ENCODE results near the gene CHID1.
A peak's percentile ranks its signal among the peaks of the same experiment; 100 is the strongest.

Gene CHID1

GRCh38 chr11:831118-831864, 79.3 kb downstream of the CHID1 start:
- Histone ChIP-seq H2AFZ (ENCODE audit: low read depth, low read length) (no peak overlapping the region), H3K4me1 (ENCODE audit: insufficient read depth, low read length) (peaks cover 68% of the 10 kb centered on the region), H3K9me3 (ENCODE audit: low read length) (no peaks in the 10 kb centered on the region), H3K4me3 (ENCODE audit: low read length) (no peak overlapping the region), H3K36me3 (ENCODE audit: insufficient read depth, low read length) (peaks cover 5% of the 10 kb centered on the region), H3K27me3 (ENCODE audit: insufficient read depth, low read length) (peaks cover 7% of the 10 kb centered on the region)

- Histone ChIP-seq H3K9me3 (ENCODE audit: low read length) (no peaks in the 10 kb centered on the region), H3K4me1 (ENCODE audit: insufficient read depth, low read length) (peaks cover 68% of the 10 kb centered on the region), H2AFZ (ENCODE audit: low read depth, low read length) (no peak overlapping the region), H3K36me3 (ENCODE audit: insufficient read depth, low read length) (no peaks in the 10 kb centered on the region), H3K27me3 (ENCODE audit: insufficient read depth, low read length) (peaks cover 7% of the 10 kb centered on the region), H3K4me3 (ENCODE audit: low read length) (peak overlapping the region; percentile 35)
Observed at GRCh38 chr11:830295-831117, 80.1 kb downstream of the CHID1 start.

- peak overlapping the region; percentile 35 for H3K4me3 ChIP-seq (ENCODE audit: low read length)
Observed at GRCh38 chr11:829847-830294, 80.7 kb downstream of the CHID1 start.

DNA sequence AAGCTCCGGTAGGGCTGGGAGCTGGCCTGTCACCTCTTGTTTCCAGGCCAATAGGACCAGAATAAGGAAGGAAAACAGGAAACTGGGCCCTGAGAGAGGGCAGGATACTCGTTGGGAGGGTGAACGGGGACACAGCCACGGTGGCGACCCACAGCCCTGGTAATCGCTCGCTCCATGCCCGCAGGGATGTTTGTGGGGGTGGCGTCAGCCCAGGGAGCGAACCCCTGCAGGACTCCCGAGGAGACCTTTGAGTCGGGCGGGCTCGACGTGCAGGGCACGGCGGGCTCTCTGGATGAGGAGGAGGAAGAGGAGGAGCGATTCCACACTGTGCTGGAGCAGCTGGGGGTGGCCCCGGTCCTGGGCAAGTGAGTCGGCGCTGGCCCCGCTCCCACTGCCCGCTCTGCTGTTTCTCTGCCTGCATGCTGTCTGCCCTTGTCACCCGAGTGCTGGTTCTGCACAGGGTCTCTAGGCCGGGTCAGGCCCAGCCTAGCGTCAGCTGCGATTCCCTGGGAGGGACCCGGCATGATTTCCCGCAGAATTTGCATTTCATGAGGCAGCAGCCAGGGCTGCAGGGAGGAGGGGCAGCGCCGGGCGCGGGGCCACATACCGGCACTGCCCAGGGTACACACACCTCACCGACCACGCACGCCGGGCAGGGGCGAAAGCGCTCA, 81.3 kb downstream of the CHID1 start:
- H3K27me3 ChIP-seq (ENCODE audit: insufficient read depth, low read length), result peaks cover 7% of the 10 kb centered on the region
- no peak overlapping the region for H2AFZ ChIP-seq (ENCODE audit: low read depth, low read length)
- H3K4me3 ChIP-seq (ENCODE audit: low read length), result peak overlapping the region; percentile 35
- H3K4me1 ChIP-seq (ENCODE audit: insufficient read depth, low read length), result peaks cover 63% of the 10 kb centered on the region
- no peaks in the 10 kb centered on the region for H3K9me3 ChIP-seq (ENCODE audit: low read length)
- peaks cover 8% of the 10 kb centered on the region for H3K36me3 ChIP-seq (ENCODE audit: insufficient read depth, low read length)

More at GRCh38 chr11:829847-830294, 80.7 kb downstream of the CHID1 start:
- Histone ChIP-seq H3K9me3 (ENCODE audit: low read length) (no peaks in the 10 kb centered on the region), H3K36me3 (ENCODE audit: insufficient read depth, low read length) (peaks cover 4% of the 10 kb centered on the region), H3K27me3 (ENCODE audit: insufficient read depth, low read length) (peaks cover 7% of the 10 kb centered on the region), H3K4me1 (ENCODE audit: insufficient read depth, low read length) (peaks cover 68% of the 10 kb centered on the region), H2AFZ (ENCODE audit: low read depth, low read length) (no peak overlapping the region)

GRCh38 chr11:828506-829175, 82.0 kb downstream of the CHID1 start:
- peaks cover 58% of the 10 kb centered on the region for H3K4me1 ChIP-seq (ENCODE audit: insufficient read depth, low read length)
- H3K9me3 ChIP-seq (ENCODE audit: low read length), result no peaks in the 10 kb centered on the region
- H3K36me3 ChIP-seq (ENCODE audit: insufficient read depth, low read length), result peaks cover 14% of the 10 kb centered on the region
- H3K4me3 ChIP-seq (ENCODE audit: low read length), result peak overlapping the region; percentile 35
- peaks cover 7% of the 10 kb centered on the region for H3K27me3 ChIP-seq (ENCODE audit: insufficient read depth, low read length)
- H2AFZ ChIP-seq (ENCODE audit: low read depth, low read length), result no peak overlapping the region

- H2AFZ ChIP-seq (ENCODE audit: low read depth, low read length), result no peak within 1 kb of the TSS
- peaks cover 55% of the 10 kb centered on the region for H3K4me1 ChIP-seq (ENCODE audit: insufficient read depth, low read length)
- H3K27me3 ChIP-seq (ENCODE audit: insufficient read depth, low read length), result peaks cover 7% of the 10 kb centered on the region
- peak within 1 kb of the TSS; percentile 35 for H3K4me3 ChIP-seq (ENCODE audit: low read length)
- H3K9me3 ChIP-seq (ENCODE audit: low read length), result no peaks in the 10 kb centered on the region
- H3K36me3 ChIP-seq (ENCODE audit: insufficient read depth, low read length), result peaks cover 14% of the 10 kb centered on the region
Observed at GRCh38 chr11:827897-828192, 82.8 kb downstream of the CHID1 start, which contains the start of gene CRACR2B. Gene CRACR2B (plus strand): TSS chr11:827919. CDS start chr11:828608, 689 bp downstream.

DNA sequence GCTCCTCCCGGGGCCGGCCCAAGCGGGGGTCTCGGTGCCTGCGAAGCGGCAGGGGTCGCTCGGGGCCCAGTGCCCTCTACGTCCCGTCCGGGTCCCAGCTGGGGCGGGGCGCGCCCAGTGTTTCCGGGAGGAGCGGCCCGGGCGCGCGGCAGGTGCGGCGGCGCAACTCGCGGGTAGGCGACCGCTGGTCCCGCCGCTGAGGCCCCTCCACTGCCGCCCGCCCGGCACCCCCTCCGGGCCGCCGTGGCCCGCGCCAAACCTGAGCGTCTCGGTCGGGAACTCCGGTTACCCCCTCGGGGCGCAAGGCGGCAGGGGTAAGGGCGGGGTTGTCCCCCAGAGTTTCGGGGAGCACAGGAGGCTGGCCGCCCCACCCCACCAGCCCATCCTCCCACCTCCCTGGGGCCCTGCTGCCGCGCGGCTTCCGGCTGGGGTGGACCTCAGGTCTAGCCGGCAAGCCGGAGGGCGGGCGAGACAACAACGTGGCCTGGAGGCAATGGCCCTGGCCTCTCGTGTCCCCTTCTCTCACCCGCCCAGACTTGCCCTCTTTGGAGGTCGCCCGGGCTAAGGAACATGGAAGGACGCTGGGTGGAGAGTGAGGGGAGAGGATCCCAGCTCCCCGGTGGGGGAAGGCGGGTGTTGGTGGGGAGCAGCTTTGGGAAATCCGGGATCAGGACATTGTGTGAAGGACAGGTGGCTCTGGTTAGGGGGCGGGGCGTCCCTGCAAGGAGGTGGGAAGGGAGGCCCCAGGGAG, 83.3 kb downstream of the CHID1 start:
- Histone ChIP-seq H3K27me3 (ENCODE audit: insufficient read depth, low read length) (peaks cover 7% of the 10 kb centered on the region), H3K4me3 (ENCODE audit: low read length) (peak overlapping the region; percentile 35), H2AFZ (ENCODE audit: low read depth, low read length) (no peak overlapping the region), H3K9me3 (ENCODE audit: low read length) (no peaks in the 10 kb centered on the region), H3K36me3 (ENCODE audit: insufficient read depth, low read length) (peaks cover 16% of the 10 kb centered on the region), H3K4me1 (ENCODE audit: insufficient read depth, low read length) (peaks cover 52% of the 10 kb centered on the region)

GRCh38 chr11:826836-827145, 83.8 kb downstream of the CHID1 start:
- peaks cover 7% of the 10 kb centered on the region for H3K27me3 ChIP-seq (ENCODE audit: insufficient read depth, low read length)
- H3K9me3 ChIP-seq (ENCODE audit: low read length), result no peaks in the 10 kb centered on the region
- peaks cover 20% of the 10 kb centered on the region for H3K36me3 ChIP-seq (ENCODE audit: insufficient read depth, low read length)
- peaks cover 47% of the 10 kb centered on the region for H3K4me1 ChIP-seq (ENCODE audit: insufficient read depth, low read length)
- H2AFZ ChIP-seq (ENCODE audit: low read depth, low read length), result no peak overlapping the region
- peak overlapping the region; percentile 35 for H3K4me3 ChIP-seq (ENCODE audit: low read length)

GRCh38 chr11:826227-826621, 84.4 kb downstream of the CHID1 start:
- peaks cover 41% of the 10 kb centered on the region for H3K4me1 ChIP-seq (ENCODE audit: insufficient read depth, low read length)
- H3K36me3 ChIP-seq (ENCODE audit: insufficient read depth, low read length), result peaks cover 20% of the 10 kb centered on the region
- H2AFZ ChIP-seq (ENCODE audit: low read depth, low read length), result no peak overlapping the region
- H3K9me3 ChIP-seq (ENCODE audit: low read length), result no peaks in the 10 kb centered on the region
- no peak overlapping the region for H3K4me3 ChIP-seq (ENCODE audit: low read length)
- H3K27me3 ChIP-seq (ENCODE audit: insufficient read depth, low read length), result peaks cover 5% of the 10 kb centered on the region

DNA sequence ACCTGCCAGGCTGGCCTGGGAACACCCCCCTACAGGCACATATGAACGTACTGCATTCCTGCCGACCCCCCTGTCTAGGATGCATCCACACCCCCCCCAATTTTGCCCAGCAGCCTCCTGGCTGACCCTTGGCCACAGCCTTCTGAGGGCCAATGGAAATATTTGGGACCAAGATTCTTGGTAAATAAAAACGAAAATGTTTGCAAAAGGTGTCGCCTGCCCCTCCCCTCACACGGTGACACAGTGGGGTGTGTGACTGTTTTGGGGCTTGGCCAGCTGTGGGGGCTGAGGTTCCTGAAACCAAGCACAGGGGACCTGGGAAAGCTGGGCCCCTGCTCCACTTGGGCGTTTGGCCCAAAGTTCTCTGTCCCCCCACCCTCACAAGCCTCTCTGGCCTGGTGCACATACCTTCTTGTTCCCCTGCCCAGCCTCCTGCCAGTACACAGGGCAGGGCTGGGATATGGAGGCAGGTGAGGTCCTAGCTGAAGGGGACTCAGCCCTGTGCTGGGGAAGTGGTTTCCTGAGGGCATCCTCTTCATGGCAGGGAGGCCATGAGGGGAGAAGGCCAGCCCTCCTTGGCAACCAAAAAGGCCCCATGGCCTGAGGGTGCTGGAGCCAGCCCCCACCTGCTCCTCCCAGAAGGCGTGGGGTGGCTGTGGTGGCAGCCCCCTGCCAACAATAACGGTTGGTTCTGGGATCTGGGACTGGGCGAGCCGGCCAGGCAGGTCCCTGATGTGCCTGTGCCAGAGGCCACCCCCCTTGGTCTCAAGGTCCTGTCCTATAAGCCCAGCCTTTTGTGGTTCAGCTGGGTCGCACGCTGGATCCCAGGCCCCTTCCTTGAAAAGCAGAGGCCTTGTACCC, 85.0 kb downstream of the CHID1 start:
- Histone ChIP-seq H3K9me3 (ENCODE audit: low read length) (no peaks in the 10 kb centered on the region), H3K4me3 (ENCODE audit: low read length) (no peak overlapping the region), H3K36me3 (ENCODE audit: insufficient read depth, low read length) (peaks cover 20% of the 10 kb centered on the region), H2AFZ (ENCODE audit: low read depth, low read length) (no peak overlapping the region), H3K27me3 (ENCODE audit: insufficient read depth, low read length) (peaks cover under 1% of the 10 kb centered on the region), H3K4me1 (ENCODE audit: insufficient read depth, low read length) (peaks cover 41% of the 10 kb centered on the region)

DNA sequence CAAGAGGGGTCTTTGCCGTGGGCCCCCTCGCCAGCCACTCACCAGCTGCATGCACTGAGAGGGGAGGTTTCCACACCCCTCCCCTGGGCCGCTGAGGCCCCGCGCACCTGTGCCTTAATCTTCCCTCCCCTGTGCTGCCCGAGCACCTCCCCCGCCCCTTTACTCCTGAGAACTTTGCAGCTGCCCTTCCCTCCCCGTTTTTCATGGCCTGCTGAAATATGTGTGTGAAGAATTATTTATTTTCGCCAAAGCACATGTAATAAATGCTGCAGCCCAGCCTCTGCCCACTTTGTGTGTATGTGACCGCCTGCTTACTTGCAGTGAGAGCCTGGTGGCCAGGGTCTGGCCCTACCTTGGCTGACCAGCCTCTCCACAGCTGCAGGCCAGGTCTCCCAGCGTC, 85.7 kb downstream of the CHID1 start:
- no peaks in the 10 kb centered on the region for H3K27me3 ChIP-seq (ENCODE audit: insufficient read depth, low read length)
- peaks cover 20% of the 10 kb centered on the region for H3K36me3 ChIP-seq (ENCODE audit: insufficient read depth, low read length)
- H3K9me3 ChIP-seq (ENCODE audit: low read length), result no peaks in the 10 kb centered on the region
- no peak overlapping the region for H2AFZ ChIP-seq (ENCODE audit: low read depth, low read length)
- no peak overlapping the region for H3K4me3 ChIP-seq (ENCODE audit: low read length)
- peaks cover 41% of the 10 kb centered on the region for H3K4me1 ChIP-seq (ENCODE audit: insufficient read depth, low read length)
